NCI-H524 treated with DMSO at 0.1 percent for 48 hours (cell line): Measurements from ENCODE around the gene RNF207.

Experiments used
- DNase-seq: peaks from one replicate; lab custom pipeline; 2025; lab: John Stamatoyannopoulos, UW

Gene RNF207

GRCh38 chr1:6234502-6235295, 28.8 kb downstream of the RNF207 start:
- DNase-seq: no peak

DNA sequence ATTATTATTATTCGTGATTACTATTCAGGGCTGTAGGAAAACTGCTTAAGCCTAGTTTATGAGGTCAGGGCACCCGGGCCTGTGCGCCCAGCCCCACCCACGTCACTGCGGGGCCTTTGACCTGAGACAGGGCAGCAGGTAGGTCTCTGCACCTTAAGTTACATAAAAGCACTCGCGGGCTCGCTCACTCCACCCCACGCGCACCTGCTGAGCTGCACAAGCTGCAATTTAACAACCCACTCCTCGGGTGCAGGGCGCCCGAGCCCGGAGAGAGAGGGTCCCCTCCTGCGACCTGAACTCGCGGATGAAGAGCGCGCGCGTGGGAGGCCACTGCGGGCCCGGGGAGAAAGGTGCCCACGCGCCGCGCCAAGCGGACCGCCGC, 29.4 kb downstream of the RNF207 start:
- no peak for DNase-seq

- no peak for DNase-seq
Measured at GRCh38 chr1:6237093-6237492, 31.2 kb downstream of the RNF207 start.

DNA sequence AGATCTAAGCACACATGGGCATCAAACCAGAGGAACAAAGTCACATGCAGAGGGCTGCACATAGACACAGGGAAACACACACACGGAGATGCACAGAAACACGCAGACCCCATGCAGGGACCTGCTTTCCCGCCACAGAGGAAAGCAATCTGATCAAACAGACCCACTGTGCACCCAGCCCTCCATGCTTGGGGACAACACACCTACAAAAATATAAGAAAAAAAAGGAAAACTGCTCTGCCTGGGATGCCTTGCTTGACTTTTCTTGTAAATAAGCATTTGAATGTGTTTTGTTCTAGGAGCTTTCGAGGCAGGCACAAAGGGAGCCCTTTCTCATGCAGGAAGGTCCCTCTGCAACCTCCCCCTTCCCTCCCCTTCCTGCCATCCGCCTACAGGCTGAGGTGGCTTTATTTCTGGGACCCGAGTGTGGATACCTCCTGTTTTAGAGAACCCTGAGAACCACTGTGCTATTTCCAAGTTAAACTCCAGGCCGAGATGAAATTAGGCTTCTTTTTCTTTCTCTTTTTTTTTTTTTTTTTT, 33.4 kb downstream of the RNF207 start:
- no peak for DNase-seq

DNA sequence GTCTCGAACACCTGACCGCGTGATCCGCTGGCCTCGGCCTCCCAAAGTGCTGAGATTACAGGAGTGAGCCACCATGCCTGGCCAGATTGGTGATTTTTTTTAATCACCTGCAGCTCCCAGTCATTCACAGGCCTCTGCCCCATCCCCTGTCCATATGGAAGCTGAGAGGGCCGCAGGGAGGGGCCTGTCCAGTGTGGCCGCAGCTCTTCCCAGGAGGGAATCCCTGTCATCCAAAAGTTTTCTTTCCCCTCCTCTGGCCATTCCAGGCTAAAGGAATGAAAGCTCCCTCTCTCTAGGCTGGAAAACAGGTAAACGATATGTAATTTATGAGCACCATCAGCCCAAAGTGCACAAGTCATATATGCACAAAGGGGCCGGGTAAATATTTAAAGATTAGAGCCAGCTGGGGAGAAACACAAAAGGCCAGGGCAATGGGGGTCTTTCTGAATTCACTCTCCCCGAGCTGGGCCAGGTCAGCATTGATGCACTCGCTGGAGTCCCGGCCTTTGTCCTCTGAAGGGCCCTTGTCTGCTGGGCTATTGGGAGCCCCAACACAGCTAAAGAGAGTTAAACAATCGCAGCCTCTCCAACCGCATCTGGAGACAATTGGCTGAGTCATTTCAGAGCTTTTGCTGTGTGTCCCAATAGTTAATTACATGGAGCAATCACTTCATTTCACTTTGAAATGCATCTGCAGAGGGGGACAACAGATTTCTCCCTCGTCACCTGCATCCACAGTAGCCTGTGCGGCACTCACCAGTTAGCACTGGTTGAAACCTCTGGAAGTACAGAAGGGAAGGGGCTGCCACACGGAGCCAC, 34.2 kb downstream of the RNF207 start:
- no peak for DNase-seq

DNA sequence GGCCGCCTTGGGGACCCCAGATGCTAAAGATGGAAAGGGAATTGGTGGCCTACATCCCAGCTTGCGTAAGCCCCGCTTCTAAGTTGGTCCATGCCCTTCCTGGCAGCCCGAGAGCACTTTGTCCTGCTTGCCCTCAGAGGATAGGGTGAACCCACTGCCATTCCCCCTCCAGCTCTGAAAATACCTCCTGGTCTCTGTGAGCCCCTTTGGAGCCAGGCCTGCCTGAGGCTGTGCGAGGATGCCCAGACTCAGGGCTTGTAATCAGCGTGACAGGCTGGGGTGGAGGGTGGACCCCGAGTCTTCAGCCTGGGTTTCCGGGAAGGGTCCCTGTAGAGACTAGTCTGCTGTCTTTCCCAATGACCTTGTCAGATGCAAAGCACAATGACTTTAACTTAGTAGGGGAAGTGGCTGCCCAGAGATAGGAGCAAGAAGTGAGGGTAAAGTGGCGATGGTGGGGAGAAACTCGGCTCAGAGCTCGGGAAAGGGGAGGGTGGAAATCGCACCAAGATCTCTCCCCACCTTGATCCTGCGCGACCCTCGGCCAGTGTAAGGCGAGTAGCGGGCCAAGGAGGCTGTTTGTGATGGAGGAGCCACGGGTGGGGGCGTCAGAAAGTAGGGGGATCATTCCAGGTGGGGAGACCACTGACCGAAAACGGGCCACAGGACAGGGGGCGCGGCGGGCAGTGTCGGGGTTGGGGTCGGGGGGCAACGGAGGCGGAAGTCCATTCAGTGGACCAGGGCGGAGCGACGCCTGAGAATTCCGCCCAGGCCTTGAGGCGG, 35.4 kb downstream of the RNF207 start:
- no peak for DNase-seq

- no peak for DNase-seq
Measured at GRCh38 chr1:6241887-6242740, 36.2 kb downstream of the RNF207 start.

DNA sequence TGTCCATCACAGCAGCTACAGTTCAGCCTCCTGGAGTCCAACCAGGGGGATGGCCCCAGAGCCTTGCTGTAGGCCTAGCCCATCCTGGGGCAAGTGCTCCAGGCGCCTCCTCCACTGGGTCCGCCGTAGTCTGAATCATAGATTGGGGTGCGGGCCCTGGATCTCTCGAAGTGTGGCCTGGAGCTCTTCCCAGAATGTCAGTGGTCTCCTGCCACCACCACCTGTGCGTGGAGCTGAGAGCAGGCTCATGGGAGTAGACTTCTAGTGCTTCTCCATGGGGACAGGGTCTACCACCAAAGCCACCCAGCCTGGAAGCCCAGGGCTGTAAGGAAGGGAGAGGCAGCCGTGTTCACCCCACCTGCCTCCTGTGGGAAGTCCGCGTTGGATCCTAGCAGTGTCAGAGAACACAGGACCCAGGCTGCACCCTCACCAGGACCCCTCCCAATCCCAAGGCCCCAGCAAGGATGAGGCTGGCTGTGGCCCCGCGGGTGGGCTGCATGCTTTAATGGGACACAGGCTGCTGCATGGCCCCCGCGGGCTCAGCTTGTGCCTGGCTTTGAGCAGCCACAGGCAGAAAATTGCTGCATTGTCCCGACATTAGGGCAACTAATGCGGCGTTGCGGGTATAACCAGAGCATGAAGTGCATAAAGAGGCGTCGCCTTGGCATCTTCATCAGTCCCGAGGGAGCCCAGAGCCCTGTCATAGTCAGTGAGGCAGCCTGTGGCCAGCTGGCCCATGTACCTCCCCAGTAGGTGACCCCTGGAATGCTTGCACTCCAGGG, 37.3 kb downstream of the RNF207 start:
- no peak for DNase-seq

DNA sequence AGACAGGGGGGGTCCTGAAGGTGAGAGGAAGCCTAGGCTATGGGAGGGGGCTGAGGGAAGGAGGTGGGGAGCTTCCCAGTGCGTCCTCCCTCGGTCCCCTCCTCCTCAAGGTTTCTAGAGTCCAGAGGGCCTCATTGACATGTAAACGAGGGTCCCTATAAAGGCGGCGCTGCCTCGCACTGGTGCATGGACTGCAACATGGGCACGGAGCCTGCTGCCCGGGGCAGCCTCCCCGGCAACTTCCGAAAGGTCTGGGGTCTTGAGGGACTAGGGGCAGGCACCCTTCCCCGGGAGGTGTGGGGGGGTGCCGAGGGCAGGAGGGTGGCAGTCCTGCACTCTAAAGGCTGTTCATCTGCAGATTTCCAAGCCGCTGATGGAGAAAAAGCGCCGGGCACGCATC, 38.1 kb downstream of the RNF207 start, which contains the start of gene HES3:
TSS of gene HES3 (plus strand) at position 187 of the 400 bp plus-strand sequence. CDS start at position 374, 187 bp downstream.
- DNase-seq: no peak

GRCh38 chr1:6244401-6245049, 38.6 kb downstream of the RNF207 start:
- DNase-seq: no peak

- DNase-seq: no peak
Measured at GRCh38 chr1:6245086-6245868, 39.4 kb downstream of the RNF207 start.

GRCh38 chr1:6245869-6246496, 40.1 kb downstream of the RNF207 start:
- DNase-seq: no peak

DNA sequence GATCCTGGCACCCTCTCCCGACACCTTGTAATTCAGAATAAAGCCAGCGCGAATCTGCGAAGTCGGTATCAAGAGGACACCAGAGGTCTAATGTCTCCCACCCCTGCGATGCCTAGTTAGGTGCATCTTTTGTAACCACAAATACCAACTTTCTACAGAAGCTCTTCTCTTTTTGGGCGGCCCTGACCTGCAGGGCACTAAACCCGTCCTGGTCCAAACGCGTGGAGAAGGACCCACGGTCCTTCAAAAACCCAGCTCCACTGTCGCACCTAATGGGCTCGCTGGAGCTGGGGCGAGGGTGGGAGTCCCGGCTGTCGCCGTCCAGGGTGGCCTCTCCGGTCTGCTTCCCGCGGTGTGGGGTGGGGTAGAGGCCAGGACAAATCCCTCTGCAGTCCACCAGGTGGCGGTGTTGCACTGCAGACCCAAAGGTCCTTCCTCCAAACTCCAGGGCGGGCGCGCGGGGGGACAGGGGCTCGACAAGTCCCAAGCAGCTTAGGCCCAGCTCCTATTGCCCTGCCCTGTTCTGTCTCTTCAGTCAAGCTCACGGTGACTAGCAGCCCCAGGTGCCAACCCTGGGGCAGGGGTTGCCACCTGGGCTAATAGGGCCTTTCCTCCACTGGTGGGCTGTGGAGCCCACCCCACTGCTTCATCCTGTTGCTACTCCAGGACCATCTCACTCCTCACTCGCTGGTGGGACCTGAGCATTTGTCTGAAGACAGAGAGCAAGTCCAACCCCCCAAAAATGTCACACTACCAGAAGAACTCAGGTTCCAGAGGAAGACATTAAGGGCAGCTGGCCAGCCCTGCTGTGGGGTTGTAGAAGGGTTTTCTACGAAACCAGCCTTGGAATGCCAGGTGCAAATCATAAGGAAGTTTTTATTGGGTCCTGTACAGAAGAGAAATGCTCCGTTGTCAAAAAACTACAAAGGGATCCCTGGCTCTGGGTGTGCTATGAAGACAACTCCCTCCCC, 40.9 kb downstream of the RNF207 start:
- DNase-seq: no peak

- no peak for DNase-seq
Measured at GRCh38 chr1:6247651-6248050, 41.7 kb downstream of the RNF207 start.

DNA sequence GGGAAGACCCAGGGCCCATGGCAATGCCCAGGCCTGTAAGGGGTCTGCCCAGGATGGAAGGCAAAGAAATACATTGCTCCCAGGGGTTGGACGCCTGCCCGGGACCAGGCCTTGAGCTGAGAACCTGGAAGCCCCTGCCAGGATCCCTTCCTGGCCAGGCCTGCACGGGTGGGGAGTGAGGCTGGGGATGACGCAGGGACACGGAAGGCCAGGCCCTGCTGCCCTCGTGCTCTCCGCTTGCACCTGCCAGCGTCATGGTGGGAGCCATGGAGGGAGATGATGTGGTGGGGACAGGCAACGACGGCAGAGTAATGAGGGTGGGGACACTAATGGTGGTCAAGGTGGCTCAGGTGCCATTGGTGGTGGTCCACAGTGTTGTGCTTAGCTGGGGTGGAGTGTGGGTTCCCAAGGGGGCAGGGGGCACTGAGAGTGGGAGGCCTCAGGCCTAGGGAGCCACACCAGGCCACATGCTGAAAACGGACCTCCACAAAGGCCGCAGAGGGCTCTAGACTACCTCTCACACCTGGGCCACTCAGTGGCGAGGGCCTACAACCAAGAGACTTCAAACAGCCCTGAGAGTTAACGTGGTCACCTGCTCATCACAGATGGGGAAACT, 42.4 kb downstream of the RNF207 start:
- no peak for DNase-seq

- no peak for DNase-seq
Measured at GRCh38 chr1:6248932-6249738, 43.2 kb downstream of the RNF207 start.
